NCI-H345 treated with DMSO at 0.1 percent for 48 hours (cell line): ENCODE data around the gene OMP.

Experiments
- DNase-seq: peaks from one replicate; lab custom pipeline; 2025; ENCODE audit not compliant: unreplicated experiment; lab: John Stamatoyannopoulos, UW

OMP gene

GRCh38 chr11:77121876-77122575 is 19.4 kb downstream of the OMP start:
- no peak for DNase-seq

GRCh38 chr11:77122576-77123212 is 20.1 kb downstream of the OMP start:
- DNase-seq: no peak

- DNase-seq: no peak
Measured at GRCh38 chr11:77123591-77123990, 21.0 kb downstream of the OMP start.

GRCh38 chr11:77124041-77124440 is 21.4 kb downstream of the OMP start:
- DNase-seq: no peak

- DNase-seq: no peak
Measured at GRCh38 chr11:77124488-77124887, 21.8 kb downstream of the OMP start.

DNA sequence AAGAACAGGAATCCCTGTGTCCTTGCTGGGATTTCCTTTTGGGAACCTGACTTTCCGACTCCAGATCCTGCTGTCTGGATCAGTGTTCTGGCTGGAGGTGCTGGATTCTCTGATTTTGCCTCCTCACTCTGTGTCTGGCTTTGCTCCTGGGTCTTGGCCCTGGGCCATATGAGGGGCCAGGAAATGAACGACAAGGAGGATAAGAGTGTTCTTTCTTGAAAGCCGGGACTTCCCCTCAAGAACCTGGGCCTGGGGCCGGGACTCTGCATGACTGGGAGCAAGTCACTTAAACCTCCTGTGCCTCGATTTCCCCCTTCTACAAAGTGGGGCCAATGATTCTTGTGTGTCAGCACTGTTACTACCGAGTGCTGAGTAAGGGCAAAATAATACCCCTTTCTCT is 22.6 kb downstream of the OMP start:
- DNase-seq: no peak

- DNase-seq: no peak
Measured at GRCh38 chr11:77125695-77126094, 23.1 kb downstream of the OMP start.

DNA sequence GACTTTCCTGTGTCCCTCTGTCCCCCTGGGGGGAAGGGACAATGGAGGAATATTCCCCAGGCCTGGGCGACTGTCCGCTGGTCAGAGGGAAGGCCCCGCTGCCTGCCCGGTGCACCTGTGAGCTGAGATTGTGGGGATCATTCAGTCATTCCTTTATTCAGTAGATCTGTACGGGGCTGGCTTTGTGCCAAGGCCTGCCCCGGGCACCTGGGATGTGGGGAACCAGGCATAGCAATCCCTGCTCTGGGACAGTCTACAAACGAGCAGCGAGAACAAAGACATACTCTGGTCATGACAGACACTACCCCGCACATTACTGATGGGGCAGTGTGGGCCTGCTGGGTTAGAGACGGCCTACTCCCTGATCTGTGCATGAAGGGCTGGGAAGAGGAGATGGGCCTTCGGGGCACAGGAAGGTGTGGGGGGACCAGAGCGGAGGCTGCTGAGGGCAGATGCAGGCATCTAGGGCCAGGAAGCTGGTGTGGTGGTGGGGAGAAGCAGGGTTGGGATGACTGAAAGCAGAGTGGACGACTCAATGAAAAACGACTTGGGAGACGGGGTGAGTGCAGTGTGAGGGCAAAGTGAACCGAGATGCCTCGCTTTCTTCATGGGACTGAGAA is 23.6 kb downstream of the OMP start:
- no peak for DNase-seq

DNA sequence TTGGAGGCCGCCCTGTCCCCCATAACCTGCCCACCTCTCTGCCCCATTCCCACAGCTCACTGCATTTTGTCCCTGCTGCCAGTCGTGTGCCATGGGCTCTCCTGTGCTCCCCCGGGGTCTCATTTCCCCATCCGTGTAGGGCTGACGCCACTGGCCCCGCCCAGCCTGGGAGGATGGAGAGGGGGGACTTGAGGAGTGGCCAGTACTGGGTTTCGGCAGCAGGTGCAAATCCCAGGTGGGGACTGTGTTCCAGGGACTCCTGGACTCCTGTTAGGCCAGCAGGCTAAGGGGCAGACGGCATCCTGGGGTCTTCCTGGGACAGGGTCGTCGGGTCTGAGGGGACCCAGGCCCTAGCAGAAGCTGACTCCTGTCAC is 24.2 kb downstream of the OMP start:
- DNase-seq: peak; percentile 31

GRCh38 chr11:77127235-77127911 is 24.7 kb downstream of the OMP start:
- DNase-seq: peak; percentile 59

DNA sequence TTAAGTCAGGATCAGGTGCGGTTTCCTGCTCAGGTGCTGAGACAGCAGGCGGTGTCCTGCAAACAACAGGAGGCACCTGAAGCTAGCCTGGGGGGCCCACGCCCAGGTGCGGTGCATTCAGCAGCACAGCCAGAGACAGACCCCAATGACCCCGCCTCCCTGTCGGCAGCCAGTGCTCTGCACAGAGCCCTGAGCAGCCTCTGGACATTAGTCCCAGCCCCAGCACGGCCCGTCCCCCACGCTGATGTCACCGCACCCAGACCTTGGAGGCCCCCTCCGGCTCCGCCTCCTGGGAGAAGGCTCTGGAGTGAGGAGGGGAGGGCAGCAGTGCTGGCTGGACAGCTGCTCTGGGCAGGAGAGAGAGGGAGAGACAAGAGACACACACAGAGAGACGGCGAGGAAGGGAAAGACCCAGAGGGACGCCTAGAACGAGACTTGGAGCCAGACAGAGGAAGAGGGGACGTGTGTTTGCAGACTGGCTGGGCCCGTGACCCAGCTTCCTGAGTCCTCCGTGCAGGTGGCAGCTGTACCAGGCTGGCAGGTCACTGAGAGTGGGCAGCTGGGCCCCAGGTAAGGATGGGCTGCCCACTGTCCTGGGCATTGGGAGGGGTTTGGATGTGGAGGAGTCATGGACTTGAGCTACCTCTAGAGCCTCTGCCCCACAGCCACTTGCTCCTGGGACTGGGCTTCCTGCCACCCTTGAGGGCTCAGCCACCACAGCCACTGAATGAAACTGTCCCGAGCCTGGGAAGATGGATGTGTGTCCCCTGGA is 25.5 kb downstream of the OMP start, which contains the start of gene MYO7A:
Gene MYO7A (plus strand): TSS at position 327 of the 772 bp plus-strand sequence. CDS start 2,389 bp downstream, outside the sequence.
- peak; percentile 38 for DNase-seq

DNA sequence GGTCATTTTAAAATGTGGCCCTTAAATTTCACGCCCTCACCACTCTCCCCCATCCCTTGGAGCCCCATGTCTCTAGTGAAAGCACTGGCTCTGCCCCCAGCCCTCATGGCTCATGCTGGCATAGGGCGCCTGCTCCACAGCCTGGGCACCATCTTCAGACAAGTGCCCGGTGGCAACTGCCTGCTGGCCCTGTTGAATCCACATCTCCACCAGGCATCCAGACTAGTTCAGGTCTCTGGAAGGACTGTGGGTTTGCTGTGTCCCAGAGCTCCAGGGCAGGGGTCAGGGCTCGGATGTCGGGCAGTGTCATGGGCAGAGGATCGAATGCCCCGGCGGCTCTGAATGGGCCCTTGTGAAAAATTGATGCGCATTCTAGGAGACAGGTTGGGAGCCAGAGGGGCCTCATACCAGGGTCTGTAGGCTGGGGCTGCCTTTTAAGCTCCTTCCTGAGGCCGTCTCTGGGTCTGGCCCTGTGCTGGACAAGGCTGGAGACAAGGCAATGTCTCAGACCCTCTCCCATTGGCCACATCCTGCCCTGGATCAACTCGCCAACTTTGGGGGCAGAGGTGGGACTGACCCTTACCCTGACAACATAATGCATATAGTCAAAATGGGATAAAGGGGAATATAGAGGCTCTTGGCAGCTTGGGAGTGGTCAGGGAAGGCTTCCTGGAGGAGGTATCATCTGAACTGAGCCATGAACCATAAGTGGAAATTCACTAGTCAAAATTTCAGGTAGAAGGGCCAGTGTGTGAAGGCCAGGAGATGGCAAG is 26.6 kb downstream of the OMP start:
- DNase-seq: no peak

DNA sequence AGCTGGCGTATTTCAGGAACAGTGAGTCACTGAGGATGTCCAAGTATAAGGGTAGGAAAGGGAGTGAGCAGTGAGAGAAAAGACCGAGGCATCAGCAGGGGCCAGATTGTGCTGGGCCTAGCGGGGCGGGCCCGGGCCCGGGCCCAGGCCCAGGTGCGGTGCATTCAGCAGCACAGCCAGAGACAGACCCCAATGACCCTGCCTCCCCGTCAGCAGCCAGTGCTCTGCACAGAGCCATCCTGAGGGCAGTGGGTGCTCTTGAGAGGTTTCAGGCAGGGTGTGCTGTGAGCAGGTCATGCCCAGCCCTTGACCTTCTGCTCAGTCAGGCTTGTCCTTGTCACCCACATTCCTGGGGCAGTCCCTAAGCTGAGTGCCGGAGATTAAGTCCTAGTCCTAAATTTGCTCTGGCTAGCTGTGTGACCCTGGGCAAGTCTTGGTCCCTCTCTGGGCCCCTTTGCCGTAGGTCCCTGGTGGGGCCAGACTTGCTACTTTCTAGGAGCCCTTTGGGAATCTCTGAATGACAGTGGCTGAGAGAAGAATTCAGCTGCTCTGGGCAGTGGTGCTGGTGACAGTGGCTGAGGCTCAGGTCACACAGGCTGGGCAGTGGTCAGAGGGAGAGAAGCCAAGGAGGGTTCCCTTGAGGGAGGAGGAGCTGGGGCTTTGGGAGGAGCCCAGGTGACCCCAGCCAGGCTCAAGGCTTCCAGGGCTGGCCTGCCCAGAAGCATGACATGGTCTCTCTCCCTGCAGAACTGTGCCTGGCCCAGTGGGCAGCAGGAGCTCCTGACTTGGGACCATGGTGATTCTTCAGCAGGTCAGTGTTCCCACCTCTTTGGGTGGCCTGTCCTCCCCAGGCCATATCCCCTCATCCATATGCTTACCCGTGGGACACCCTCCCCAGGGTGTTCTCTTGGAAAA is 27.5 kb downstream of the OMP start:
- DNase-seq: no peak

- DNase-seq: no peak
Measured at GRCh38 chr11:77130763-77131513, 28.3 kb downstream of the OMP start.

- no peak for DNase-seq
Measured at GRCh38 chr11:77131560-77131959, 28.9 kb downstream of the OMP start.

- DNase-seq: no peak
Measured at GRCh38 chr11:77135069-77135468, 32.4 kb downstream of the OMP start.

GRCh38 chr11:77136074-77136473 is 33.4 kb downstream of the OMP start:
- no peak for DNase-seq

- no peak for DNase-seq
Measured at GRCh38 chr11:77136784-77137420, 34.3 kb downstream of the OMP start.
